Stimulated activated CD4-positive, alpha-beta T cell treated with anti-CD3 and anti-CD28 coated beads, Interleukin-1b, Interleukin-23, amount 100 ng/mL, for 1 hour (primary cell): Measurements from ENCODE around the gene SGMS1.
"Not testable (repeated sequence)": the region's sequence is repeated elsewhere in the genome, so short reads cannot be mapped to it uniquely, and the experiment has no call there.

Experiments
- DNase-seq, 2 donors: peaks; one replicate each; pipeline ENCODE4 v3.0.0-alpha.2; 2020; ENCODE audit warnings: low read depth in 2 of 2

Gene SGMS1

DNA sequence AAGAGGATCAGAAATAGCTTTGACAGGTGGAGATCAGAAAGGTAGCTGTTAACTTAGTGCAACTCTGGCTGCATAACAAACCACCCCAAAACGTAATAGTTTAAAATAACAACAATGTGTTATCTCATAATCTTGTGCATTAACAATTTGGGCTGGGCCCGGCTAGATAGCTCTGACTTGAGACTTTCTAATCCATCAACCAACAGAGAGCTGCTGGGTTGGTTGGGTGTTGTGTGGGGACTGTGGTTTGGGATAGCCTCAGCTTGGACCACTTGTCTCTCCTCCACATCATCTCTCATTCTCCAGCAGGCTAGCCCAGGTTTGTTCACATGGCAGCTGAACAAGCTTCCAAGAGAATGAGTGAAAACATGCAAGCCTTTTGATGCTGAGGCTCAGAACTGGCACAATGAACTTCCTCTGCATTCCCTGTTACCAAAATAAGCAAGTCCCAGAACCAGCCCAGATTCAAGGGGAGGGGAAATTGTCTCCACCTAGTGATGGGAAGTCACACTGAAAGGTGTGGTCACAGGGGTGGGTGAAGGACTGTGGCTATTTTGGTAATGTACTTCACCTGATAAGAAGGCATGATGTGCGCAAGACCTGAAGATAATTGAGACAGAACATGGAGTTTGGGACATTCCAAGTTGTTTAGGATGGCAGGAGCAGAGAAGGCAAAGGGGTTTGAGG is 352.0 kb downstream of the SGMS1 start:
- no peak for DNase-seq

DNA sequence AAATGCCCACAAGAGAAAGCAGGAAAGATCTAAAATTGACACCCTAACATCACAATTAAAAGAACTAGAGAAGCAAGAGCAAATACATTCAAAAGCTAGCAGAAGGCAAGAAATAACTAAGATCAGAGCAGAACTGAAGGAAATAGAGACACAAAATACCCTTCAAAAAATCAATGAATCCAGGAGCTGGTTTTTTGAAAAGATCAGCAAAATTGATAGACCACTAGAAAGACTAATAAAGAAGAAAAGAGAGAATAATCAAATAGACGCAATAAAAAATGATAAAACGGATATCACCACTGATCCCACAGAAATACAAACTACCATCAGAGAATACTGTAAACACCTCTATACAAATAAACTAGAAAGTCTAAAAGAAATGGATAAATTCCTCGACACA is 355.9 kb downstream of the SGMS1 start:
- DNase-seq, result not testable (repeated sequence)

DNA sequence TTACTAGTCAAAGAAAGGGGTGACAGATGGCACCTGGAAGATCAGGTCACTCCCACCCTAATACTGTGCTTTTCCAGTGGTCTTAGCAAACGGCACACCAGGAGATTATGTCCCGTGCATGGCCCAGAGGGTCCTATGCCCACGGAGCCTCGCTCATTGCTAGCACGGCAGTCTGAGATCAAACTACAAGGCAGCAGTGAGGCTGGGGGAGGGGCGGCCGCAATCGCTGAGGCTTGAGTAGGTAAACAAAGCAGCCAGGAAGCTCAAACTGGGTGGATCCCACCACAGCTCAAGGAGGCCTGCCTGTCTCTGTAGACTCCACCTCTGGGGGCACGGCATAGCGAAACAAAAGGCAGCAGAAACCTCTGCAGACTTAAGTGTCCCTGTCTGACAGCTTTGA is 361.1 kb downstream of the SGMS1 start:
- DNase-seq, result not testable (repeated sequence)

DNA sequence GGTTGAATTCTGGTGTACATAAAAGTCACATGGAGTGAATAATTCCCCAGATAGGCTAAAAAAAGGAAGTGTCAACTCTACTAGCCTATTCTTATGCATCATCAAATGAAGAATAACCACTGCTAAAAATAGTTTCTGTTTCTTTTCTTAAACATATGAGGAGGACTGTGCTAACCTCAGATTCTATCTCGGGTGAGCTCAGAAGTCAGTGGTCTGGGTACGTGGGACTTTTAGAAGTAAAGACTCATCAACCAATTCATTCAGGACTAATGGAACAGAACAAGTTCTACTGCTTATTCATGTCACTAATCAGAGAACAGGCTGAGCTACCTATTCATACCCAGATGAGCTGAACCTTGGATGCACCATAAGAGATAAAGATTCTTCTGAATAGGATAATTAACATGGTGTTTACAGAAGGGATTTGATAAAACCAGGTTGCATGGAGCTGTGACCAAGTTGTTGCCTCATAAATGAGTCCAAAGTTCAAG is 362.9 kb downstream of the SGMS1 start:
- DNase-seq, result no peak
